Myocyte (in vitro differentiated cells): ENCODE results near the gene BAHCC1. TPM values are rescaled to one million over a fixed set of nuclear protein-coding genes. Genes with fewer than 3 reads are reported as not detected.
"Not testable (repeated sequence)": the region's sequence is repeated elsewhere in the genome, so short reads cannot be mapped to it uniquely, and the experiment has no call there.

Experiments
- DNase-seq: peaks from one replicate; pipeline ENCODE4 v3.0.0-alpha.2; 2012; ENCODE audit warnings: low read depth
- total RNA-seq: library from RNA; depleted of rRNA; stranded (reverse); fragments of >200 nt; gene quantifications from 2 replicates; pipeline ENCODE4 v1.2.3, GENCODE V29; 2014

Gene BAHCC1
- total RNA-seq, 1 donor from 2014 or later, result 5.7 TPM

DNA sequence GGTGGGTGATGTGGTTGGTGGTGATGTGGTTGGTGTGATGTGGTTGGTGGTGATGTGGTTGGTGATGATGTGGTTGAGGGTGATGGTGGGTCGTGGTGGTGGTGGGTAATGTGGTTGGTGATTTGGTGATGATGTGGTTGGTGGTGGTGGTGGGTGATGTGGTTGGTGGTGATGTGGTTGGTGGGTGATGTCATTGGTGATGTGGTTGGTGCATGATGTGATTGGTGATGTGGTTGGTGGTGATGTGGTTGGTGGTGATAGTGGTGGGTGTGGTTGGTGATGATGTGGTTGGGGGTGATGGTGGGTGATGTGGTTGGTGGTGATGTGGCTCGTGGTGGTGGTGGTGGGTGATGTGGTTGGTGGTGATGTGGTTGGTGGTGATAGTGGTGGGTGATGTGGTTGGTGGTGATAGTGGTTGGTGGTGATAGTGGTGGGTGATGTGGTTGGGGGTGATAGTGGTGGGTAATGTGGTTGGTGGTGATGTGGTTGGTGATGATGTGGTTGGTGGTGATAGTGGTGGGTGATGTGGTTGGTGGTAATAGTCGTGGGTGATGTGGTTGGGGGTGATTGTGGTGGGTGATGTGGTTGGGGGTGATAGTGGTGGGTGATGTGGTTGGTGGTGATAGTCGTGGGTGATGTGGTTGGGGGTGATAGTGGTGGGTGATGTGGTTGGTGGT, 30.6 kb downstream of the BAHCC1 start:
- not testable (repeated sequence) for DNase-seq

DNA sequence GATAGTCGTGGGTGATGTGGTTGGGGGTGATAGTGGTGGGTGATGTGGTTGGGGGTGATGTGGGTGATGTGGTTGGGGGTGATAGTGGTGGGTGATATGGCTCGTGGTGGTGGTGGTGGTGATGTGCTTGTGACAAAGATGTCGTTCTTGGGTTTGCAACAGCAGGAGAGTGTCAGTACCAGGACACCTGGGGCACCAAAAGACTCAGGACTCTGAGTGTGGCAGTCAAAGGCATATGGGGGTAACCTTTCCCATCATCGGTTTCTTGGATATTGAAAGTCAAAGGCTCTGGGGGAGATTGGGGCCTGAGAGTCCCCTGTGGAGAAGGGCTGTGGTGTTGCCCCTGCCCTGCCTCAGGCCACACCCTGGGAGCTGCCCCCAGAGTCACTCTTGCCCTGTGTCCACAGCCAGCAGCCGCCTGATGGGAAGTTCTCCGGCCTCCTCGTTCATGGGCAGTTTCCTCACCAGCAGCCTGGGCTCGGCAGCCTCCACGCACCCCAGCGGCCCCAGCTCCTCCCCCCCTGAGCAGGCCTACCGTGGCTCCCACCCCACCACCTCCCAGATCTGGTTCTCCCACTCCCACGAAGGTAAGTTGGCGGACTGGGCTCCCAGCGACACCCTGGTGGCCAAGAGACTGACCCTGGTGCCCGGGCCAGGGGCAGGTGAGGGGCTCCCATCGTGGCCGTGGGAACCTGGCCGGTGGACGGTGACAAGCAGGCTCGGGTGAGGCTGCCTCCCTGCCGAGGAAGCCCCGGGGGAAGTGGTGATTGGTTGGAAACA, 31.3 kb downstream of the BAHCC1 start:
- no peak for DNase-seq

DNA sequence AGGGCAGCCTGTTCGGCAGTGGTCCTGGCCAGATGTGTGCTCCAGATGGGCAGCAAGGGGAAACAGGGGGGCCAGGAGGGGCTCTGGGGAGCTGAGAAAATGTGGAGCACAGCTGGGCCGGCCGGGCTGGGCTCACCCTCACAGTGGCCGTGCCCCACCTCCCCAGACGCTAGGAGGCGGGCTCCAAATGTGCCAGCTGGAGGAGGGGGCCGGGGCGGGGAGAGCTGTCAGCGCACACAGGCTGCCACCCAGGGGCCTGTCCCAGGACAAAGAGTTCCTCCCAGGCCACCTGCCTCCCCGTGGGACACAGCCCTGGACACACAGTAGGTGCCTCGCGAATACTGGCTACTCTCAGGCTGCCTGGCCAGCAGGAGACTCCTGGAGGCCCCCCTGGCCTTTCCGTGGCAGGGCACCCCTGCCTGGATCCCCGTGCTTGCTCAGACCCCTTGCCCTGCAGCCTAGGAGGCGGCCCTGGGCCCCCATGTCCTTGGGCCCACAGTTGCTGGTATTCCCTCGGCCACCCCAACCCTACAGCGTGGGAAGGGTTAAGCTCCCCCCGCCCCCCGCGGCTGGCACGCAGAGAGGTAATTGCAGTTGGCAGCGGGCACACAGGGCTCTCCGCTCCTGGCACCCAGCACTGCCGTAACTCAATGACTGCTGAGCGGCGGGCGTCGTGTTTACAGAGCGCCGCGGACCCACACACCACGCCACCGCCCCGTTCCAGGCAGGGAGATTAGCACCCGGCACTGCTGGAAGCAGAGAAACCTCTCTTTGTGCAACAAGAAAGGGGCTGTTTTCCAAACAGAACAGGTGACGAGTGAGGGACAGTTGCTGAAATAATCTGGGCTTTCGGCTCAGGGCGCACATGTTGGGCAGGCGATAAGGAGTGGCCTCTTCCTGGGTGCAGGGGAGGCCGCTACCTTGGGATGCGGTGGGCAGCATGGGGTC, 32.2 kb downstream of the BAHCC1 start:
- DNase-seq, result no peak

DNA sequence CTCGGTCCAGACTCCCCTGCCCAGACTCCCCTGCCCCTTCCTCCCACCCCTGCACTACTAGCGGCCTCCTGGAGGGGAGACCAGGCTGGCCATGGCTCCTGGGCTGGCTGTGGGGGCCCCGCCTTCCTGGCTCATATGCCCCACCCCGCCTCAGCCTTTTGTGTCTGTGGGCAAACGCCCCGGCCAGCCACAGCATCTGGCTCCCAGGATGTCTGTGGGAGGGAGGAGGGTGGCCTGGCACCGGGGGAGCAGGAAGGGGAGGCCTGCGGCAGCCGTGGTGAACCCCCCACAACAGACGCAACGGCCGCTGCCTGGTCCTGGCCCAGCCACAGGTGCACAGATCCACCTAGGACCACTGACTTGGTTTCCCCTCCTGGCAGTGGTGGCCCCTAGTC, 32.9 kb downstream of the BAHCC1 start:
- DNase-seq, result peak; percentile 75

DNA sequence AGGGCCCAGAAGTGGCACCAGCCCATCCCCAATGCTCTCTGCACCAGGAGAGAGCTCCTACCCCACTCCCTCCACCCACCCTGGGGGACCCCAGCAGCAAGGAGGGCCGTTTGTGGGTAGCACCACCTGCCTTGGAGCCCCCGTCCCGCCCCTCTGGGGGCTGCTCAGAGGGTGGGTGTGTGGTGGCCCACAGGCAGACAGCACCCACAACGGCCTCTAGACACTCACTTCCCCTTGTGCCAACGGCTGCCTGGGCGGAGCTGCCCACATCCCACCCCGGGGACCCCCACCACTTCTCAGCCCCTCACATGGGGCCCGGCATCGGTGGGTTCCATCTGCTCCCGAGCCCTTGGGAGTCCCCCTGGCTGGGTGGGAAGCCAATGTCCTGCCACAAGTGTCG, 33.3 kb downstream of the BAHCC1 start:
- DNase-seq, result no peak

DNA sequence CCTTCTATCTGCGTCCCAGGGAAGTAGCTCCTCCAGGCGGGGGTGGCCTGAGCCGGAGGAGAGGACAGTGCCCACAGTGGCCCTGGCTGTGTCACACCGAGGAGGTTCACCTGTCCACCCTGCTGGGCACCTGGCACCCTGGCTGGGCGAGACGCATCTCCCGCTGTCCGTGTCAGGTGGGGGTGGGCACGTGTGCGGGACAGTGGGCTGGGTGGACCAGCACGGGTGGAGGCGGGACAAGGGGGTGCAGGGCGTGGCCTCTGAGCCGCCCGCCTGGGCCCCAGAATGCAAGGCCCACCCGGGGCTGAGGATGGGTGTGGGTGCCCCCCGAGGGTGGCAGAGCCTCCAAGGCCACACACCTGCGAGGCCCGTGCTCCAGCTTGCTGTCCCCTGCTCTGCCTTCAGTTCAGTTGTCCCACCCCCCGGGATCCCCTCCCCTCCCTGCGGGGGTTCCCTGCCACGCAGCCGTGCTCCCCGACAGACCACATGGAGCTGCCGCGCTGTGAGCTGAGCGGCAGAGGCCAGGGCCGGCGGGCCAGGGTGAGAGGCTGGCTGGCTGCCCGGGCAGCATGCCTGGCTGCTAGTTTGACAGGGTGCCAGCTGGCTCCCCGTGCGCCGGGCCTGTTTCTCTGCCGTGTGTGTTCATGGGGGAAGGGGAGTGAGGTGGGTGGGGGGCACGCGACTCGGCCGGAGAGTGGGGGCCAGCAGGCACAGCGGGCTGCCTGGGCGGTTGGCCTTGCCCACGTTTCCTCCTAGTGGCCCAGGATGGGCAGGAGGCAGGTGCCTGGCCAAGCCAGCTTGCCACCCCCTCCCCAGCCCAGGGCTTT, 33.9 kb downstream of the BAHCC1 start:
- DNase-seq, result peak; percentile 85

DNA sequence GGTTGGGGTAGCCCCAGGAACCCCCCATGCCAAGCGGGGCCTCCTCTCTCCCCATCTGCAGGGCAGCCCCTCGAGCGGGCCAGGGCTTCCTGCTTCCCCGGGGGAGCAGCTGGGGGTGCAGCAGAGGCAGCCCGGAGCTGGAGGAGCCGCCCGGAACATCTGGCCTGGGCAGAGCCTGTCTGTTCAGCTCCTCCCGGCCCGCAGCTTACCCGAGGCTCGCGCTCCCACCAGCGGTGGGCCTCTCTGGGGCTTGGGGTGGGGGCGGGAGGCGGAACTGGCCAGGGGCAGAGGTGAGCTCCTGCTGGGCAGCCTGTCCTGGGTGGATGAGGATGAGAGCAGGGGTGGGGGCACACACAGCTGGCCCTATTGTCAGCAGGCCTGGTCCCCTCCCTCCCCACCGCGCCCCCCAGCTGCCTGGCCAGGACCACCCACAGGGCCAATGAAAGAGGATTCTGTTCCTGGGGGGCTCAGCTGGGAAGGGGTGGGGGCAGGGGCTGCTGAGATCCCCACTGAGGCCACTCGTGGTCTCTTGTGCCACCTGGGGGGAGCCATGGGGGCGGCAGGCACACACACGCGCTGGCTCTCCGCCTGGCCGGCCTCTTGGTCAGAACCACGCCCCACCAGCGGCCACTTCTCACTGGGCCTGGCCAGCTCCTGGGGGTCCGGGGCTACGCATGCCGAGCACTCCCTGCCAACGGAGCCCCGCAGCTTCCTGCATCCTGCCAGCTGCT, 34.7 kb downstream of the BAHCC1 start:
- no peak for DNase-seq

DNA sequence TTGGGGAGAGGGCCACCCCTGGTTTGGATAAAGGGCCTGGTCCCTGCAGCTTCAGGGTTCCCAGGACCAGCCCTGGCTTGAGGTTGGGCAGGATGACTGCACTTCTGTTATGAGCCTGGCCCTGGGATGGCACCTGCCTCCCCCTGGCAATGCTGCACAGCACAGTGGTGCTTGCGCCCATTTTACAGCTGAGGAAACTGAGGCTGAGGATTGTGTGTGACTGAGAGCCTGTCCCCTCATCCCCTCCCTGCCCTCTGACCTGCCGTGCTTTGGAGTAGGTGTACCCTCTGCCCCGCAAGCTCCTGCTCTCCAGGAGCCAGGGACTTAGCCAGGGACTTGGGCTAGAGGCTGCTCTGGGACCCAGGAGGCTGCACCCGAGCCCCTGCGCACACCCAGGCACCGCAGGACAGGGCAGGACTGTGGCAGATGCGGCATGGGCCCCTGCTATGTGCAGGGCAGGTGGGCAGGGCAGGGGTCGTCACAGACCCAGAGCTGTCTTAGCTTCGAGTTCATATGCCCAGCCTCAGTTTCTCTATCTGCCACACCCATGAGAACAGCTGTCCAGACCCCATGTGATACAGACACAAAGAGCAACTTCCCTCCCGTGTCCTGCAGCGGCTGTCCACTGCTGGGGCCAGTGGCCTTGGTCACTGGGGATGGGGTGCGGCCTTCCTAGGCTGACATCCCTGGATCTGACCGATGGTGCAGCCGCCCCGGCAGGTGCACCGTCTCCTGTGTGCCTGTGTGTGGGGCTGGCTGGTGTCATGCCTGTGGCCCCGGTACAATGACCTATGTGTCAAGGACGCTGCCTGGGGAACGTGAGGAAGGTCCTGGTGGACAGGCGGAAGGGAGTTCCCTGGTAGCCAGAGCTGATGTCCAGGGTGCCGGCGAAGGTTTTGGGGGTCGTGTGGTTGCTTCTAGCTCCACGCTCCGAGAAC, 36.6 kb downstream of the BAHCC1 start:
- DNase-seq, result no peak

DNA sequence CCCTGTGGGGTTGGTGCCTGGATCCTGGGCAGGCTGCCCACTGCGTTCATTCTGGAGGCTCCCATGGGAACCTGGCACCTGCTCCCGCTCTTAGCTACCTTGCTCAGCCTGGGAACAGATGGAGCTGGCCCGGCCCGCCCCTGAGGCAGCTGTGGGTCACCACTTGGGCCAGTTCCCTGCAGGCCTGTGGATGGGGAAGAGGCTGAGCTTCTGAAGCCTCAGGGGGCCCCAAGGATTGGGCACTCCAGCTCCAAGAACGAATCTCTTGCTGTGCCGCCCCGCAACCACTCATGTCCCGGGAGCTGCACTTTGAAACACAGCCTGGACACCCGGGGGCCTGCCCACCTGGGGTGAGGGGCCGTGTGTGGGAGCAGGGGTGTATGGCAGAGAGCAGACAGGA, 37.7 kb downstream of the BAHCC1 start:
- DNase-seq, result peak; percentile 80

DNA sequence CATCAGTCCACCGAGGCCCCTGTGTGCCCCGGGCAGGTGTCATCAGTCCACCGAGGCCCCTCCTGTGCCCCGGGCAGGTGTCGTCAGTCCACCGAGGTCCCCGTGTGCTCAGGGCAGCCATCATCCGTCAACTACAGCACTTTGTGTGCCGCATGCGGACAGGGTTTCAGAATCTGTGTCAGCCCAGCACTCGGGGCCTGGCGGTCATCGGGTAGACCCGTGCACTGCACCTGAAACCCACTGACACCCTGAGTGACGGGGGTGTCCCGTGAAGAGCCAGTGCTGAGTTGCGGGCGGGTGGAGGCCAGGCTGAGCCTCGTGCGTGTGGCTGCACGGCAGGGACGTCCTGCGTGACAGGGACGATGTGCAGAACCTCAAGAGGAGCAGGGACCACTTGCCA, 38.4 kb downstream of the BAHCC1 start:
- no peak for DNase-seq

DNA sequence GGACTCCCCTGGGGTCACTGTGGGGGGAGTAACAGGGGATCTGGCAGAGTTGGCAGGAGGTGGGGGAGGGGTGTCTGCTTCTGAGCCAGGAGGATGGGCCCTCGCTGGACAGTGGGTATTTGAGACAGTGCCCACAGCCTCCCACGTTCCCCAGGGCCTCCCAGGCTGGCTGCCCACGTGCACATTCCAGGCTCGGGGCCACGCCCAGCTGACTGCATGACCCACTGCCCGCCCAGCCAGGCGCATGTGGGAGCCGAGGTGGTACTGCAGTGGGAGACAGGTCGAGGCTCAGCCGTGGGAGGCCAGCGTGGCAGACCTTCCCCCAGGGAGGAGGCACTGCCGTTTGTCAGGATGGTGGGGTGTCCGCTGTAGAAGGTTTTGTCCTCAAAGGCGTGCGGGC, 38.8 kb downstream of the BAHCC1 start:
- peak; percentile 74 for DNase-seq

DNA sequence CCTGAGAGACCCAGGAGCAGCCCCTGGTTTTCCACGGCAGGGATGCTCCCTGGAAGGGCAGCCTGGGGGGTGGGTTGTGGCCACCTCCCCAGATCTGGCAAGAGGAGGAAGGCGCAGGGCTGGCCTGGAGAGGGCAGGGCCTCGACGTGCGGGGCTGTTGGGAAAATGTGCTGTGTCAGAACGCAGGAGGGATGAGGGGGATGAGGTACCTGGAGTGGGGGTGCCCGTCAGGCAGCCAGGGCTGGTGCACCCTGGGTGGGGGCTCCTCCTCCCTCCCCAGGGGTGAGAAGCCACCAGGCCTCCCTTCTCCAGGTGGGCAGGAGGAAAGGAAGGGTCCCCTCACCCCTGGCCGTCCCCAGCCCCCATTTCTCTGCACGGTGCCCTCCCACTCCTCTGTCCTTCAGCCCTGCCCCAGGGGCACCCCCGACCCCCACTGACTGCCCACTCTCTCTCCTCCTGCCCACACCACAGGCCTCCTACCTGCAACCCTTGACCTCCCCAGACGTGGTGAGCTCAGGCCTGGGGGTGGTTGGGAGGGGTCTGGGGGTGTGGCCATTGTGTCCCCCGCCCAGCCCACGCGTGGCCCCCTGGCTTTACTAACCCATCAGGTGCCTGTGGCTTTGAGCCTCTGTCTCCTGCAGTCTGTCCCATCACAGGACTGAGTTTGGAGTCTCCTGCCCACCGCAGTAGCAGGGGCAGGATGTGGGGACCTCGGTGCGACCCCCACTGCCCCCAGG, 39.6 kb downstream of the BAHCC1 start:
- DNase-seq, result no peak

DNA sequence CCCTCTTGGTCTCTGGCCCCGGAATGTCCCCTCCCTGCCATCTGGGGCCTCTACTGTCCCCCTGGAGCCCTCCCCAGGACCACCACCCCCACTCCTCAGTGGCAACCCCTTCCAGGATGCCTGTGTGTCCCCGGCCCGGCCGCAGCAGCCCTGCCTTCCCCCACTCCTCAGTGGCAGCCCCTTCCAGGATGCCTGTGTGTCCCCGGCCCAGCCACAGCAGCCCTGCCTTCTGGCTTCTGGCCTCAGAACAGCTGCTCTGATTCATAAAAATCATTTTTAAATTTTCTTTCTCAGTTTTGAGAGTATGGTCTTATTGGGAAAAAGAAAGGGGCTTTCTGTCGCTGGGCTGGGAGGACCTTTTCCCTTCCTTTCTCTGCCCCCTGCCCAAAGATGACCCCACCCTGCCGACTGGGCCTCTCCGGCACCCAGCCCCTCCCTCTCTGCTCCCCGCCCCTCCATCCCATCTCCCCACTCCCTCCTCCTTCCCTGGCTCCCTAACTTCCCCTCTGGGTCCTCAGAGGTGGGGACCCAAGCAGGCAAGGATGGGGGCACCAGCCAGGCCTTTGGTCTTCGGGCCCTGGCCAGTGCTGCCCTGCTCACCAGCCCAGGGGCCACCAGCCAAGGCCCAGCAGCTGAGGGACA, 40.5 kb downstream of the BAHCC1 start:
- peak; percentile 56 for DNase-seq

DNA sequence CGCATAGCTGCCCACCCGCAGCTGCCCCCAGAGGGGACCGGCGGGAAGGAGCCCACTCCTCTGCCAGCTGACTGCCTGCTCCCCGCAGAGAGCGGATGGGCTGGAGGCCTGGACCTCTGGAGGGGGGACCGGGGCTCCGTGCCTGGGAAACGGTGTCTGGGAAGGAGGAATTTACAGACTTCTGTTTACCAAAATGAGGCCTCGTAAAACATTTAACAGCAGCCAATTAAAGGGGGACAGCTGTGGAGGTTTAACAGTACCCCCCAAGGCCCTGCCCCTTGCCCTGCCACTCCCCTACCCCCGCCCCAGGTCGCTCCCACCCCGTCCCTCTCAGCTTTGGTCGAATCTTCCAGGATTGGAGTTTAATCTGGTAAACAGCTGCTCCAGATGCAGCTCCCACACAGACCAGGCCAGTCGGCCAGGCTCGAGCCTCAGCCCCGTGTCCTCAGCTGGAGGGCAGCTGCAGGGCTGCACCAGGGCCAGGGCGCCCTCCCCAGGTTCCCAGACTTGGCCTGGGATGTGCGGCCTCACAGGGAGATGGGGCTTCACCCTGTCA, 41.1 kb downstream of the BAHCC1 start:
- peak; percentile 59 for DNase-seq

DNA sequence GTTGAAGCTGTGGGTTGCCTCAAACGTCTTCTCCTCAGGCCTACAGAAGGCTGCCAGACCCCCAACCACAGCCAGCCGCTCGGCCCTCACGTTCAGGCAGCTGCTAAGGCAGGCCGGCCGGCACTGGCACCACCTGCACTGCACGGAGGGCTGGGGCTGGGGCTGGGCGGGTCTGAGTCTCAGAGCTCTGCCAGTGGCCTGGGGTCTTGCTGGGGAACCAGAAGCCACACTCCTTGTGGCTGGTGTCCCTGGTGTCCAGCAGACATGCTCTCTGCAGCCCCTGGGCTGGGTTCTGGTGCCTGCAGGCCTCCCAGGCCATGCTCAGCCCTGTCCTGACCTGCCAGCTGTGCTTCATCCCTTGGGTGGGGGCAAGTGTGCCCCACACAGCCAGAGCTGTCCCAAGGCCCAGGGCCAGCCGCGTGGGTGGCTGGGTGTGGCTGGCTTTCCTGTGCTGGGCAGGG, 42.0 kb downstream of the BAHCC1 start:
- DNase-seq, result no peak

DNA sequence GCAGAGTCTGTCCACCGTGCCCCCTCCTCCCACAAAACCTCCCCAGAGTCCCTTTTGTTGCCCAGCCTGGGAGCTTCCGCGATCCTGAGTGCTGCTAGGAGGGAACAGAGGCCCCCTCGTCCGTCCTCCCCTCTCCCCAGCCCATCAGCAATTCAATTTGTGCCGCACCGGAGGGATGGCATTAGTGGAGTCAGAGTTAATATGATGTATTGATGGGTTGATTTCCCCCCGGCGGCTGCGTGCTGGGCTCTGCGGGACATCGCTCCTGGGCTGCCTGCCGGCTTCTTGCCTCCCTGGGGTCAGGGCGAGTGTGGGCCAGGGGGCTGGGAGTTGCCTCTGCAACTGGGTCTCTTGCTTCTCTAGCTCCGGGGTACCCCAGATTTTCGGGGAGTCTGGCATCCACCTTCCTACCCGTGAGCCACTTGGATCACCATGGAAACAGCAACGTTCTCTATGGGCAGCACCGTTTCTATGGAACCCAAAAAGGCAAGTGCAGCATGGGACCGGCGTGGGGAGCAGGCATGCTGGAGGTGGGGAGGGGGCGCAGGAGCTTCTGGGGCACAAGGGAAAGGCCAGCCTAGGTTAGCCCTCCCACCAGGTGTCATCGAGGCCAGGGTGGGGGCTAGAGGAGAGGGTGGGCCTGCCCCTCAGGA, 42.9 kb downstream of the BAHCC1 start:
- no peak for DNase-seq

DNA sequence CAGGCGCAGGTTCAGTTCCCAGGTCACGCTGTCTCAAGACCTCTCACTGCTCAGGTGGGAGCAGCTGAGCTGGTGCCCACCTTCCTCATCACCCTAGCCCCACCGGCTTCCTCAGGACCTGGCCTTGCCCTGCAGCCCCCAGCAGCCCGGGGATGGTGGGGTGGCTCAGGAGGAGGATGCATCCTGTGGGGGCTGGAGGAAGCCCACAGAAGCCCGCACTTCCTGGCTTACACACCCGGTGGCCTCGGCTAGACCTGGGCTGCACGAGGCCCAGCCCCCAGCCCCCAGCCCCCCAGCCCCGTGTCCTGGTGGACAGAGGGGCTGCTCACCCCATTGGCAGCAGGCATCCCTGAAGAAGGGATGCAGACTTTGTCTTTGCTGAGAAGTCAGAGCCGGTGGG, 43.4 kb downstream of the BAHCC1 start:
- no peak for DNase-seq
